Activated T-cell treated with anti-CD3 and anti-CD28 coated beads, Interleukin-2, amount 50 U/mL, for 4 hours (primary cell): ENCODE data around the gene ITIH1. TPM values are rescaled to one million over a fixed set of nuclear protein-coding genes. Genes with fewer than 3 reads are reported as not detected.

Source experiments
- ATAC-seq, 2 donors: fragments of 200-7000 bp; cut with Tn5 transposase; one replicate each; pipeline ENCODE4 v1.10.0; 2021
- DNase-seq: peaks from one replicate; pipeline ENCODE4 v3.0.0-alpha.2; 2020
- H3K27me3 Mint-ChIP-seq: one replicate; pipeline ENCODE4 v1.8.0; 2021; ENCODE audit warnings: low read depth, mixed read lengths
- H3K36me3 Mint-ChIP-seq: one replicate; pipeline ENCODE4 v1.8.0; 2022; ENCODE audit warnings: mixed read lengths; ENCODE audit not compliant: insufficient read depth
- H3K4me1 Mint-ChIP-seq: one replicate; pipeline ENCODE4 v1.8.0; 2021; ENCODE audit warnings: low read depth, mixed read lengths
- H3K4me3 Mint-ChIP-seq: one replicate; pipeline ENCODE4 v1.8.0; 2021; ENCODE audit warnings: mild to moderate bottlenecking, moderate library complexity, mixed read lengths
- H3K9me3 Mint-ChIP-seq: one replicate; pipeline ENCODE4 v1.8.0; 2021; ENCODE audit warnings: mixed read lengths
- total RNA-seq, 3 donors: library from RNA; stranded (reverse); gene quantifications; one replicate each; pipeline ENCODE4 v1.2.1, GENCODE V29; 2021

Gene ITIH1
- total RNA-seq, 3 donors from 2014 or later: 0.15 to 0.19 TPM; not detected in 1

DNA sequence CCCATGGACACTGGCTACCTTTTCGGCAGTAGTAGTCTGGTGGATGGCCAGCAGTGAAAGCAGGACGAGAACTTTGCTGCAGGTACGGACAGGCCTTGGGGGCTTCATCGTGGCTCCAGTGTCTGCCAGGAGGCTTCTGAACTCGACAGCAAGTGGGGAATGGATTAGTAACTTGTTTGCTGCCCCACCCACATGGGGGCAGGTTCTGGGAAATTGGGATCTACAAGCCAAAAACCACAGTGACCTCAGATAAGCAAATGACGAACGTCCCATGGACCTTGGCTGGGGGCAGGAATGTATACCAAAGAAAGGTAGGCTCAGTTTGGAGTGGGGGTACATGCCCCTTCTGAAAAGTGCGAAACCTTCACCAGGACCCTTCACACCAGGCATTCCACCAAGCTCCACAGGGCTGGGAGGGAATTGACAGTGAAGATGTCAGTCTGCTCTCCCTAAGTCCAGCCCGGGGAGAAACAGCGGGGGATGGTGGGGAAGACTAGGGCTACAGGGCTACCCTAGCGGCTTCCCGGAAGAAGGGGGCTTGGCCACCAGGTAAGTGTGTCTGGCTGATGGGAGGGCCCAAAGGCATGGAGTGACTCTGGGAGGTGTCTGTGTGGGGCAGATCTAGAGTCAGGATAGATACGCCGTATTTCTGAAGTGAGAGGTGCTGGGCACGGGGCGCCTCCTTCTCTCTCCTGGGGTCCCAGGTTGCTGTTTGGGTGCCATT lies 53.3 kb downstream of the ITIH1 start, which contains the start of gene ITIH4:
Gene ITIH4, minus strand, starts transcription at position 138 of the 724 bp plus-strand sequence. Its CDS starts 30 bp downstream, at position 108.
- no peaks in the 10 kb centered on the region for H3K9me3 Mint-ChIP-seq
- H3K4me1 Mint-ChIP-seq: no peaks in the 10 kb centered on the region

DNA sequence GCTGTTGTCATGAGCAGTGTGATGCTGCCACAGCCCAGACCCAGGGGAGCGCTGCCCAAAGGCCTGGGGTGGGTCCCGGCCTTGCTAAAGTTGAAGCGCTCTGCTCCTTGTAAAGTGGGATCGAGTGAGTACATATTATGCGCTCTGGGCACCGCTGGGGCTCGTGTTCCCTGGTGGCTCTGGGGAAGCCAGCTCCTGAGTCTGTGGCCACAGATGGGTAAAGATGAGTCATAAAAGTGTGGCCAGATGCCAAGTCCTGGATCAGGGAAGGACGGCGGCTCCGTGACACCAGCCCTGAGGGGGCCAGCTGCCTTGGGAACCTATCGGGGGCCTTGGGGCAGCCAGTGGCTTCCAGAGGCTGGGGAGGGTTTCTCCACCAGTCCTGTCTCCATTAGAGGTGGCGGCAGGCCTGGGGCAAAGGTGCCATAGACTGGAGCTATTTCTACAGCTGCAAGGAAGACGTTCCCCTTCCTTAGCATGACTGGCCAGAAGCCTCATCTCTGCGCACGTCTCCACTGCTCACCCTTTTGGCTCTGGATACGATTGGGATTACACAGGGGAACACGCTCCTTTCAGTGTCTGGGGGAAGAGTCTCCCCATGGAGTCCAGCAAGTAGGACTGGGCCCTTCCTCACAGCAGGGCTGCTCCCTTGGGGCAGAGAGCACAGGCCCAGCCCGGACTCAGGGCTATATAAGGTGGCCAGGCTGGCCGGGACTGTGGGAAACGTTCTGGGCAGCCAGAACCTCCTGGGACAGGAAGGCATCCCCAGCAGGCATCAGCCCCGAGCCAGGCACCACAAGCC lies 54.3 kb downstream of the ITIH1 start:
- no peaks in the 10 kb centered on the region for H3K27me3 Mint-ChIP-seq
- H3K9me3 Mint-ChIP-seq: no peaks in the 10 kb centered on the region
- peaks cover 4% of the 10 kb centered on the region for H3K36me3 Mint-ChIP-seq
- H3K4me1 Mint-ChIP-seq: peaks cover under 1% of the 10 kb centered on the region
- DNase-seq (no peak), ATAC-seq (no peak)
- H3K4me3 Mint-ChIP-seq: no peak overlapping the region

More for the DNA sequence above, 53.3 kb downstream of the ITIH1 start, which contains the start of gene ITIH4:
- Mint-ChIP-seq H3K27me3 (no peaks in the 10 kb centered on the region), H3K4me3 (no peak within 1 kb of the TSS), H3K36me3 (no peaks in the 10 kb centered on the region)
- DNase-seq (no peak), ATAC-seq (no peak)

DNA sequence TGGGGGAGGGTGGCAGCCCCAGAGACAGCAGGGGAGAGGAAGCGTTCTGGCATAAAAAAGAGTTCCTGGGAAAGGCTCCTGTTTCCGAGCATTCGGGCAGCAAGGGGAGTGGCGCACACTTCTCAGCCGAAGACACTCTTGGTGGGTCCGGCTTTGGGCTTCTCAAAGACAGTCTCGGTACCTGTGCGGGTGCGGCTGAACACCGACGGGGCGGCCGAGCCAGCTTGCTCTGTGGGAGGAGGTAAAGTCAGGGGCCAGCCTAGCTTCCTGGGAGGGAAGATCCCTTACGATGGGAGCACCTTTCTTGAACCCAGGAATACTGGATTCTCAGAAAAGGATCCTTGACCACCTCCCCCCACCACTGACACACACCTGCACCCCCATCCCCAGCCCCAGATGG lies 55.8 kb downstream of the ITIH1 start:
- H3K4me3 Mint-ChIP-seq: no peak overlapping the region
- peaks cover 6% of the 10 kb centered on the region for H3K36me3 Mint-ChIP-seq
- DNase-seq: no peak
- no peaks in the 10 kb centered on the region for H3K27me3 Mint-ChIP-seq
- ATAC-seq: no peak
- peaks cover 11% of the 10 kb centered on the region for H3K4me1 Mint-ChIP-seq
- no peaks in the 10 kb centered on the region for H3K9me3 Mint-ChIP-seq

DNA sequence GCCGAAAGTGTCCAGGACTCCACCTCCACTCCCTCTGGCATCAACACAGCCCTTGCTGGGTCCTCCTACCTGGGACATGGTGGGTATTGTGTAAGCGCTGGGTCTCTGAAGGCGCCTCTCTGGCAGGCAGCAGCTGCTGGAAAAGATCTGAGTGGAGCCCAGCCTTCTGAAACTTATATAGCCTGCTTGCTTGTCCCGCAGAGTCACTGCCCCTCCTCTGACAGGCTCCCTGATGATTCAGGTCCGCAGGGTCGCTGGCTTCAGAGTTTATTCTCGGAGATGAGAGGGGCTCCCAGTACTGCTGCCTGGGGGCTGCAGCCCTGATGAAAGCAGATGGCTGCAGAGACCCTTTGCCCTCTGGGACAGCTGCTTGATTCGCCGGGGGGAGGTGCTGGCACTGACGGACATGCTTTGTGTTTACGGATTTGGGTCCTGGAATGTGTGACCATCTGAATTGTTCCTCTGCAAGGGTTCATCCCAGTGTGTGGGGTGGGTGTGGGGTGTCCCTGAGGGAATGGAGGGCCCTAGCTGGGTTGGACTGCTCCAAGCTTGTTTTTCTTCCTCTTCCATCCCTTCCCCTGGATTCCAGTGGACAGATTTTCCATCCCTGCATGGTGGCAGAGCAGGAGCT lies 57.6 kb downstream of the ITIH1 start, which contains the start of gene MUSTN1:
Gene MUSTN1, minus strand, starts transcription at position 149 of the 631 bp plus-strand sequence. Its CDS starts 71 bp downstream, at position 78.
- Mint-ChIP-seq H3K4me1 (peaks cover 28% of the 10 kb centered on the region), H3K4me3 (no peak within 1 kb of the TSS), H3K27me3 (no peaks in the 10 kb centered on the region), H3K36me3 (peaks cover 6% of the 10 kb centered on the region), H3K9me3 (no peaks in the 10 kb centered on the region)
- no peak for DNase-seq
- no peak for ATAC-seq

DNA sequence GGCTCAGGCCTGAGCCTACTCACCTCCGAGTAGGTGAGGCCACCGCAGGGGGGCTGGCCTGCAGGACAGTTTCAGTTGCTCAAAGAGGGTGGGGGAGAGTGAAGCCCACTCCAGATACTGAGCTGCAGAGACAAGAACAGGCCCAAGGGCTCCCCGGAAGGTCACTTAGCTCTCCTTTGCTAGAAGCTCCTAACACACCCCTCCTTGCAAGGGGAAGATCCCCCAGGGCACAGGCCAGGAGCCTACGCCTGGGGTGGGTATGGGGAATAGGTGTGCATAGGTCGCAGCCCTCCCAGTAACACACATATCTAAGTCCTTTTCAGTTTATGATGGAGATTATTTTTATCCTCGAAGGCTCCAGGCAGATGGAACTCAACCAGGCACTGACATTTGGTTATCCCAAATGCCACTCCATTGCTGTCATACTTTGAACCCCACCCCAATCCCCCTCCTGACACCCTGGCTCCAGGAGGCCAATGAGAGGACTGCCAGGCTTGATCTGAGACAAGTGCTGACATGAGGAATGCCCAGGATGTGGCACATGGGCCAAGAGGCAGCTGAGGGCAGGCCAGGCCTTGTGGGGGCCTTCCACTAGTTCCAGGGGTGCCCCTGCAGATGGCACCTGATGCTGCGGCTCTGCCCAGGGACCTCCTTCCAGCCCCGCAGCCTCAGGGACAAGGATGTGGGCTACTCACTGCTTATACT lies 58.5 kb downstream of the ITIH1 start:
- no peak overlapping the region for H3K4me3 Mint-ChIP-seq
- DNase-seq (no peak), ATAC-seq (no peak)
- no peaks in the 10 kb centered on the region for H3K9me3 Mint-ChIP-seq
- peaks cover 9% of the 10 kb centered on the region for H3K36me3 Mint-ChIP-seq
- H3K4me1 Mint-ChIP-seq: peaks cover 31% of the 10 kb centered on the region
- no peaks in the 10 kb centered on the region for H3K27me3 Mint-ChIP-seq

DNA sequence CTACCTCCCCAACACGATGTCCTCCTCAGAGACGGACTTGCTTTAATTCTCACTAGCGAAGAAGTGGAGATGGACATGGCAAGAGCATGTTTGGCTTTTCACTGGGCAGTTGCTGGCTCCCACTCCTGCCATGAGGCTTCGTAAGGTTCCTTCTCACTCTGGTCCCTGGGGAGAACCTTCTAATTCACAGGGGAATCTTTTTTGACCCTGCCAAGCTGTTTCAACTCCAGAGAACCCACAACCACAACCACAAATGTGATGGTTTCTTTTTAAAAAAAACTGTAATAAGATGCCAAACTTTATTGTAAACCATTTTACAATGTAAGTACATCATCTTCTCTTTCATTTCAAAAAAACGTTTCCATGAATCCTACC lies 59.1 kb downstream of the ITIH1 start:
- no peak for ATAC-seq
- DNase-seq: no peak
- peaks cover 11% of the 10 kb centered on the region for H3K36me3 Mint-ChIP-seq
- H3K27me3 Mint-ChIP-seq: no peaks in the 10 kb centered on the region
- no peak overlapping the region for H3K4me3 Mint-ChIP-seq
- H3K4me1 Mint-ChIP-seq: peaks cover 31% of the 10 kb centered on the region
- H3K9me3 Mint-ChIP-seq: no peaks in the 10 kb centered on the region

DNA sequence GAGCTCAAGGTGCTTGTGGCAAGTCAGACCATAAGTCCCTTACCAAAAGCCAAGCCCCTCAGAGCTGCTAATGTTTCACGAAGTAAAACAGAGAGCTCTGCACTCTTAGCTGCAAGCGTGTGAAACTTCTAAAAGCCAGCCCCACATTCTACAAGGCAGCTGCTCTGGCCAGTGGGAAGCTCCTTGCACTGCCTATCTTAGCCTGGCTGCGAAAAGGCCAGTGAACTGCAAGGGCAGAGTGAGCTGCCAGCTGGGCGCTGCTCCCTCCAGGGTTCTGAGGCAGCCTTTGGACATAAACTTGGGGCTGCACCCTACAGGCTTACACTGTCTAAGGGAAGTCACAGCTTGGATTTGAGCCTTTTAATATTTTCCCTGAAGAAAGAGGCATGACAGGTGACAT lies 59.6 kb downstream of the ITIH1 start:
- H3K27me3 Mint-ChIP-seq: no peaks in the 10 kb centered on the region
- DNase-seq: no peak
- H3K4me1 Mint-ChIP-seq: peaks cover 31% of the 10 kb centered on the region
- H3K9me3 Mint-ChIP-seq: no peaks in the 10 kb centered on the region
- ATAC-seq: no peak
- peaks cover 11% of the 10 kb centered on the region for H3K36me3 Mint-ChIP-seq
- H3K4me3 Mint-ChIP-seq: no peak overlapping the region

DNA sequence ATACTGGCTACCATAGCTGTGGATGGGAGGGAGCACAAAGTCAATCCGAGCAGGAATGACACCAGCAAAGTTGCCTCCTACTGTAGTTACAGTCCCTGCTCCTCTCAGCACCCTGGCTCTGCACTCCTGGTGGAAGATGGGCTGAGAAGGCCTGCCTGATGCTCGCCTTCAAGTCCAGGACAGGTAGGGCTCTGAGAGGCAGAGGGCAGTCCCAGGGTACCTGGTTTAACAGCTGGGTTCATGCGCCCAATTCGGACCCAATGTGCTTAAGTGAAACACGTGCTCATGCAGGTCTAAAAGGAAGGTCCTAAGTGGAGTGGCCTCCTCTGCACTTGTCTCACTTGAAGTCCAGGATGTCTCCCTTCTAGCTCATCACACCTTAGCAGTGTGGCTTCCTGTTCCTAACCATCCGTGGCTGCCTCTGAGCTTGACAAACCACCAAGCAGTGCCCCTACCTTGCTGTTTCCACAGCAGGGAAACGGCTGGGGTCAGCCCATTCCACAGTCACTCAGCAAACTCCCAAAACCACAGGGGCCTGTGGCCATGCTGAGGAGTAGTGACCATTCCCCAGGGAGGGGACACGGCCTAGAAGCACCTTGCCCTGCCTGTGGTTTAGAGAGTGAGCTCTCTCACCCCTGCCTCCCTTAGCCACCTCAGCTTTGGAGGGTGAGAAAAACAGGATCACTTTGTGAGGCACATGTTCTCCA lies 61.3 kb downstream of the ITIH1 start:
- ATAC-seq (peak in 1 of 2 donors; percentile 38), DNase-seq (no peak)
- Mint-ChIP-seq H3K27me3 (no peaks in the 10 kb centered on the region), H3K9me3 (no peaks in the 10 kb centered on the region), H3K36me3 (peaks cover 12% of the 10 kb centered on the region), H3K4me1 (peaks cover 31% of the 10 kb centered on the region), H3K4me3 (no peak overlapping the region)

DNA sequence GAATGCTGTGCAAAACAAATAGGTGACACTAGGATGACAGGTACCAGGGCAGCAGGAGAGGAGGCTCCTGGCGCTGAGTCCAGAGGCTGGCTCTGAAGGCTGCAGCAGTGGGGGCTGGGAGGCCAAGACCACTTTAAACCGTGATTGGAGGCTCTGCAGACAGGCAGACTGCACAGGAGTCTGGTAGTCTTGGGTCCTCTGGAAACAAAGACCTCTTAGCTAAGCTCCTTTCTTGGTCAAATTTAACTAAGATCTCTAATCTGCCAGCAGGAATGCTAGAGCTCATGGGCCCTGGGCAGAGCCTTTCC lies 61.8 kb downstream of the ITIH1 start:
- no peaks in the 10 kb centered on the region for H3K27me3 Mint-ChIP-seq
- no peaks in the 10 kb centered on the region for H3K9me3 Mint-ChIP-seq
- DNase-seq (no peak), ATAC-seq (no peak)
- peaks cover 31% of the 10 kb centered on the region for H3K4me1 Mint-ChIP-seq
- peaks cover 12% of the 10 kb centered on the region for H3K36me3 Mint-ChIP-seq
- no peak overlapping the region for H3K4me3 Mint-ChIP-seq

DNA sequence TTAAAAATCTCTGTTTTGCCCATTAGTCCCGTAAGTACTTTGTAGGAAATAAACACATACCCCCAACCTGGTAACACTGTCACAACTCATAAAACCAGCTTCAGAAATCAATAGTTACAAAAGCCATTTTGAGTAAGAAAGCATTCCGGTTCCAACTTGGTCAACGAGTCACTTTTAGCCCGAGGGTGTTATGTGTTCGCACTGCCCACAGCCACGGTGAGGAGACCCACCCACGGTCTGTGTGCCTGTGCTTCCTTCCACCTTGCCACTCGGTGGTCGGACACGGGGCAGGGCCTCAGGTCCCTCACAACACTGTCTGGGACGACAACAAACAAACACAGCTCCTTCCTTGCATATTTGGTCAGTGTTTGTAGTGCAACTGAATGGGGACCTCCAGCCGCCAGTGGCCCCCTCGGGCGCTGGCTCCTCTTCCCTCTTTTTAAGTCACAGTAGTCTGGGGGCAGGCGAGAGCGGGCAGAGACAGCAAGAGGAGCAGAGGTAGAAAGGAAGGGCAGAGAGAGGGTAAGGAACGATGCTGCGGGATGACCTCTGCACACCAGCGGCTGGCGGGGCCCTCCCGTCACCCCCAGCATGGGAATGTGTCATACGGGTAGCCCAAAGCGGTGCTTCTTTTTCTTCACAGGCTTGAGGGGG lies 62.6 kb downstream of the ITIH1 start:
- ATAC-seq (no peak), DNase-seq (no peak)
- peaks cover 31% of the 10 kb centered on the region for H3K4me1 Mint-ChIP-seq
- H3K27me3 Mint-ChIP-seq: no peaks in the 10 kb centered on the region
- no peak overlapping the region for H3K4me3 Mint-ChIP-seq
- no peaks in the 10 kb centered on the region for H3K9me3 Mint-ChIP-seq
- H3K36me3 Mint-ChIP-seq: peaks cover 14% of the 10 kb centered on the region

DNA sequence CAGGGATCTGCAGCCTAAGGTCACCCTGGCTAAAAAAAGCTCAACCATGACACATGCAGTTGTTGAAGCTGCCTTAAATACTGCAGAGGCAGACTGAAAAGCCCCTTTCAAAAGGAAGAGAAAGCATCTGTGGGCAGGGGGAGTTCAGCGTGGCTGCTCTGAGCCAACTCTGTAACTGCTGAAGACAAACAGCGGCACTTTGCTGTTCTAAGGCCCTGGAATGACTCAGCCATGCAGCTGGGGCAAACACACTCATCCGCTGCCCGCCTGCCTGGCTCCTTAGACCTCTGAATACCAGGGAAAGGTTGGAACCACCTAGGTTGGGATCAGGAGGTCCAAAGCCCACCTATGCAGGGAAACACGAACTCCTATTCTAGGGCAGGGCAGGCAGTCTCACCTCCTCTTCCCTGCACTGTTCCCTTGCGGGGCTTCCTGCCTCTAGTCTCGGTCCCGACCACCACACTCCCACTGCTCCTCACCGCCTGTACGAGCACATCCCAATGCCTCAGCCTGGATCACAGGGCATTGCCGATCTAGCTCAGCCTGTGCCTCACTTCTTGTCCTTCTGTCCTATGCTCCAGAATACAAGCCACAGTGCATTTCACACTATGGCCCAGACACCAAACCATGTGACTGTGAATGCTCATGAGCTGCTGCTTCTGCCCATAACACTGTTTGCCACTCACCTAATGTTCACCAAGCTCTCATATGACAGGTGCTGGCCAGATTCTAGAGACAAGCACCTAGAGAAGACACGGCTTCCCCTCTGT lies 64.0 kb downstream of the ITIH1 start:
- DNase-seq: no peak
- Mint-ChIP-seq H3K9me3 (no peaks in the 10 kb centered on the region), H3K27me3 (no peaks in the 10 kb centered on the region), H3K4me3 (no peak overlapping the region), H3K36me3 (peaks cover 13% of the 10 kb centered on the region), H3K4me1 (peaks cover 31% of the 10 kb centered on the region)
- ATAC-seq: no peak
